Stomach (tissue), 4 donors: ENCODE data around the gene RSPRY1.

Experiments
- POLR2A ChIP-seq, 4 donors: fragments of 450-650 bp; IDR thresholded peaks; one replicate each; pipeline ENCODE4 v1.6.1; 2016; ENCODE audit warnings: antibody characterized with exemption in 4 of 4, control low read depth in 2 of 4, mild to moderate bottlenecking in 1 of 4, moderate library complexity in 1 of 4
- POLR2AphosphoS5 ChIP-seq, 3 donors: sonication (generic); formaldehyde crosslinking; IDR thresholded peaks; one replicate each; pipeline ENCODE4 v1.6.1; 2016; ENCODE audit warnings: antibody characterized with exemption in 3 of 3
- TF ChIP-seq, protein P1 (sequence below), 7 experiments: fragments of 450-650 bp in 4 of 7; fragments of 200-600 bp in 3 of 7; sonication (generic) in 3 of 7; IDR thresholded peaks; one replicate each; pipeline ENCODE4 v1.5.1; 2016 to 2019; ENCODE audit warnings: antibody characterized with exemption in 7 of 7, control low read depth in 2 of 7, mild to moderate bottlenecking in 1 of 7

DNA sequence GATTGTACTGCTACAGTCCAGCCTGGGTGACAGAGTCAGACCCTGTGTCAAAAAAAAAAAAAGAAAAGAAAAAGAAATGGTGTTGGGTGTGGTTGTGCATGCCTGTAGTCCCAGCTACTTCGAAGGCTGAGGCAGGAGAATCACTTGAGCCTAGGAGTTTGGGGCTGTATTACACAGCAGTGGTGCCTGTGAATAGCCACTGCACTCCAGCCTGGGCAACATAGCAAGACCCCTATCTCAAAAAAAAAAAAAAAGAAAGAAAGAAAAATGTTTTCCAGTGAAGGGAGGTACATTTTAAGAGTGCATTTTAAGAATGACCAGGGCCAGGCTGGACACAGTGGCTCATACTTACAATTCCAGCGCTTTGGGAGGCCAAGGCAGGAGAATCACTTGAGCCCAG lies 65.2 kb downstream of the RSPRY1 start:
- TF ChIP-seq POLR2A (IDR thresholded peaks at IDR 0.05), result no peak
- TF ChIP-seq, protein P1, sequence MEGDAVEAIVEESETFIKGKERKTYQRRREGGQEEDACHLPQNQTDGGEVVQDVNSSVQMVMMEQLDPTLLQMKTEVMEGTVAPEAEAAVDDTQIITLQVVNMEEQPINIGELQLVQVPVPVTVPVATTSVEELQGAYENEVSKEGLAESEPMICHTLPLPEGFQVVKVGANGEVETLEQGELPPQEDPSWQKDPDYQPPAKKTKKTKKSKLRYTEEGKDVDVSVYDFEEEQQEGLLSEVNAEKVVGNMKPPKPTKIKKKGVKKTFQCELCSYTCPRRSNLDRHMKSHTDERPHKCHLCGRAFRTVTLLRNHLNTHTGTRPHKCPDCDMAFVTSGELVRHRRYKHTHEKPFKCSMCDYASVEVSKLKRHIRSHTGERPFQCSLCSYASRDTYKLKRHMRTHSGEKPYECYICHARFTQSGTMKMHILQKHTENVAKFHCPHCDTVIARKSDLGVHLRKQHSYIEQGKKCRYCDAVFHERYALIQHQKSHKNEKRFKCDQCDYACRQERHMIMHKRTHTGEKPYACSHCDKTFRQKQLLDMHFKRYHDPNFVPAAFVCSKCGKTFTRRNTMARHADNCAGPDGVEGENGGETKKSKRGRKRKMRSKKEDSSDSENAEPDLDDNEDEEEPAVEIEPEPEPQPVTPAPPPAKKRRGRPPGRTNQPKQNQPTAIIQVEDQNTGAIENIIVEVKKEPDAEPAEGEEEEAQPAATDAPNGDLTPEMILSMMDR (IDR thresholded peaks at IDR 0.05), result no peak
- no peak for TF ChIP-seq POLR2AphosphoS5 (IDR thresholded peaks at IDR 0.05)
